Fibroblast of pulmonary artery (primary cell): ENCODE results near the gene NISCH.

Source experiments
- DNase-seq: peaks from one replicate; pipeline ENCODE4 v3.0.0-alpha.2; 2010; ENCODE audit warnings: low read depth
- H3K4me3 ChIP-seq: replicated peaks from 2 replicates; pipeline ENCODE4 v1.5.1; 2011; ENCODE audit warnings: low read depth, mild to moderate bottlenecking, control low read depth, low read length, moderate library complexity
- CTCF ChIP-seq: IDR thresholded peaks from 2 replicates; pipeline ENCODE4 v1.5.1; 2011; ENCODE audit warnings: mild to moderate bottlenecking, control low read depth, low read length, inconsistent platforms; ENCODE audit errors: missing control alignments

Gene NISCH

GRCh38 chr3:52454938-52455282, 494 bp upstream of the NISCH start:
- H3K4me3 ChIP-seq, result peak overlapping the region; percentile 89
- TF ChIP-seq CTCF, result no peak
- DNase-seq, result no peak

- peak; percentile 61 for DNase-seq
- no peak for TF ChIP-seq CTCF
- peak overlapping the region; percentile 89 for H3K4me3 ChIP-seq
Measured at GRCh38 chr3:52456169-52456799, 880 bp downstream of the NISCH start.

- DNase-seq, result no peak
- H3K4me3 ChIP-seq, result peak overlapping the region; percentile 89
- no peak for TF ChIP-seq CTCF
Measured at GRCh38 chr3:52456800-52457183, 1.4 kb downstream of the NISCH start.

GRCh38 chr3:52458031-52458760, 2.8 kb downstream of the NISCH start:
- no peak for TF ChIP-seq CTCF
- no peak for DNase-seq
- H3K4me3 ChIP-seq, result no peak overlapping the region

GRCh38 chr3:52458770-52459545, 3.6 kb downstream of the NISCH start:
- DNase-seq, result no peak
- TF ChIP-seq CTCF, result no peak
- no peak overlapping the region for H3K4me3 ChIP-seq

GRCh38 chr3:52461874-52462273, 6.5 kb downstream of the NISCH start:
- no peak for DNase-seq
- TF ChIP-seq CTCF, result no peak
- H3K4me3 ChIP-seq, result no peak overlapping the region

- no peak for DNase-seq
- no peak for TF ChIP-seq CTCF
- H3K4me3 ChIP-seq, result no peak overlapping the region
Measured at GRCh38 chr3:52463416-52463815, 8.0 kb downstream of the NISCH start.
